CD4-positive, alpha-beta T cell treated with Interleukin-17A for 1 hour (primary cell): Measurements from ENCODE around the gene DPP10.
"Not testable (repeated sequence)": the region's sequence is repeated elsewhere in the genome, so short reads cannot be mapped to it uniquely, and the experiment has no call there.

ENCODE experiments used
- DNase-seq: peaks from one replicate; pipeline ENCODE4 v3.0.0-alpha.2; 2020

The DPP10 gene

GRCh38 chr2:114843963-114844362 lies 401.5 kb downstream of the DPP10 start:
- DNase-seq, result no peak

DNA sequence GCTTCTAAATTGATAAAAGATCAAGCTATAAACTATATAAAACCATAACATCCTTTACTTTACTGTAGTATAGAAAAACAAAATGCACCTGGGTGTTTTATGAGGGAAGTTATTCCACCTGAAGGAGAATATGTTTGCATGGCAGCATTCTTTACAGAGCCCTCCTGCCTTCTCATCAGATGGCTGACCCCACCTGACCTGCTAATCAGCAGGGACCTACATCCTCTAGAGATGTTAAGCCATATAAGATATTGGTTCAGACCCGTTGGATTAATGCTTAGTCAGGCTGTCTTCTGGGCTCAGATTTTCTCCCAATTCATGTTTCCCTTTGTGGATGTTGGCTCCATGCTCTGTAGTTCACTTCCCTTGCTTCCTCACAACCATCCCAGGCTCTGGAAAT lies 414.8 kb downstream of the DPP10 start:
- no peak for DNase-seq

DNA sequence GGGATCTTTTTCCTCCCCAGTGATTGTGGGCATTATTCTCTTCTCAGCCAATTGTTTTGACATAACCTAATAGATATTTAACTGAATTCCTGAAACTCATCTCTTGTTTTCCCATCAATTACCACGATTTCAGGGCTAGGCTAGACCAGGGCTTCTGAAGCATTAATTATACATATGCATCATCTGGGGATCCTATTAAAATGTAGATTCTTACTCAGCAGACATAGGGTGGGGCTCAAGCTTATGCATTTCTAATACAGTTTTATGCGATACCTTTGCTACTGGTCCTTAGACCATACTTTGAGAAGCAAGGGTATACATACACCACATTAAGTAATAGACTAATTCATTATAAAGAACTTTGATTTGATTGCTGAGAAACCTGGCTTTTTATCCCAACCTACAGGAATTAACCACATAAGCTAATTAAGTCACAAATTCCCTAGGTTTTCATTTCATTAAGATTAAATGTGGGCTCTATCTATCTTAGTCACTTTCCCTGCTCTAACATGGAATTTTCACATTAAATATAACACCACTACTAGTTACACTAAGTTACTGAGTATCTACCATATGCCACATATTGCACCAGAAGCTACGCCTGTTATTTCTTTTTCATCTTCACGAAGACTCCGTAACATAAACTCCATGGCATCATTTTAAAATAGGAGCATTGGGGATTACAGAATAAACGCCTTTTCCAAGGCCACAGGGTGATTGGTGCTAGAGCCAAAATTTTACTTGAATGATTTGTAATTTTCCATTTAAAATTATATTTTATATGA lies 417.5 kb downstream of the DPP10 start:
- no peak for DNase-seq

- DNase-seq, result no peak
Observed at GRCh38 chr2:114862243-114862642, 419.8 kb downstream of the DPP10 start.

GRCh38 chr2:114864901-114865300 lies 422.5 kb downstream of the DPP10 start:
- DNase-seq, result no peak

DNA sequence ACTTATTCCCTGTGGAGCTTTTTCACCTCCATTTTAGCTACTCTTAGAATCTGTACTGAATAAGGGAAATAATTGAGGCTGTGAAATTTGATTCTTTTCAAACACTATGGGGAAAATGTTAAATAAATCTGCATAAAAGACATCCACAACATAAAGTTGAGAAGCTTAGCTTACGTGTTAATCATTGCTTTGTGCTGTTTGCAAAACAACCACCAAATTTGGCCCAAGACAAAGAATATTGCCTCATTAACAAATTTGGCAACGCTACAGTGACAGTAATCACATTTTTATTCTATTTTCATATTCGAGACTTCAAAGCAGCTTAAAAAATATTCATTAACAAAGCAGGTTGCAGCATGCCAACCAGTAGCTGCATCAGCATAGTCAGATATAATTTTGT lies 437.6 kb downstream of the DPP10 start:
- no peak for DNase-seq

DNA sequence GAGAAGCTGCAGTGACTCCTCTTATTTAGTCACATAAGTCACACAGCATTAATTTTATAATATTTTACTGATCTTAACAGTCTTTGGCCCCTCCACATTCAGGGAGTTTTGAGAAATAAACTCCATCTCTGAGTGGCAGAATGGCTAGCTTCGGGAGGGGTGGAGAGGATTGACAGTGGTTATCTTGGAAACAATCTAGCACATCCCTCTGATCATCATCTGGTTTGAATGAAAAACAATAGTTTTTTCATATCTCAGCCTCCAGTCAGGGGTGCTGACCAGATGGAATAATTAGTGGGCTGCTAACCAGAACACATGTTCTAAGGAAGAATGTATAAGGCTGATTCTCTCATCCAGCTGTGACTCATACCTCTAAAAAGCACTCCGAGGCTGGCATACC lies 477.5 kb downstream of the DPP10 start:
- DNase-seq, result no peak

GRCh38 chr2:114922076-114922475 lies 479.6 kb downstream of the DPP10 start:
- no peak for DNase-seq

DNA sequence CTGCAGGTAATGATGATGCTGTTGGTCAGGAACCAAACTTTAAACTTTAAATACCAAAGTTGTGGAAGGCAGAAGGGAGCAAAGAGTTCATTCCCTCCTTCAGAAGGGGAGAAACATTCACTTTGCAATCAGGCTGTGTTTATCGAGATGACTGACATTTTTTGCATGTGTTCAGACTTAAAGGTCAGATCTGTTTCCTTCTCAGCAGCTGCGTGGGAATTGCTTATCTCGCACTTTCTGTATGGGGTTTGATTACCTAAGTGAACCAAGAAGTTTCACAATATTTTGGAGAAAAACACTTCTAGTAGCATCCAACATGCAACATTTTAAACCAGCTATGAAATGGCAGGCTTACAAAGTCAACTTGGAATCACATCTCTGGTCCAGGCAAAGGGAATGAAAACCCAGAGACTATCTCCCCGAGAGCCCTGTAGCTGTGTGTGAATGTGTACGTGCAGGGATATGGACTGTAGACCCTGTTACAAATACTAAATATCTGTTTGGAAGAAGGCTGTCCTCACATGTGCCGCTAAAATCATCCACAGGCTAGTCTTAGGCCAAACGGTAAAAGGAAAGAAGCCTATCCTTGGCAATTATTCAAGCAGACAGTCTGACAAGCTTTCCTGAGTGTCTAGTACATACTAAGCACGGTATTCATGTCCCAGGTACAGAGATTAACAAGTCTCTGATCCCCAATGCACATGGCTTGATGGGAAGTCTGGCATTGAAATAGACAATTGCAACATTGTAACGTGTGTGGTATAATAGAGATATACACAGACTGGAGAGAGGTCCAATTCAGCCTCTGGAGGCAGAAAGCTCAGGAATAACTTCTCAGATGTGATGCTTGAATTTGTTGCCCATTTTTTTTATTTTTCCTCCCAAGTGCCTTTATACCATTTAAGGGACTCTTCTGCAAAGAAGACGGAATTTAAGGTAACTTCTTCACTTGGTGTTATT lies 483.1 kb downstream of the DPP10 start:
- no peak for DNase-seq

DNA sequence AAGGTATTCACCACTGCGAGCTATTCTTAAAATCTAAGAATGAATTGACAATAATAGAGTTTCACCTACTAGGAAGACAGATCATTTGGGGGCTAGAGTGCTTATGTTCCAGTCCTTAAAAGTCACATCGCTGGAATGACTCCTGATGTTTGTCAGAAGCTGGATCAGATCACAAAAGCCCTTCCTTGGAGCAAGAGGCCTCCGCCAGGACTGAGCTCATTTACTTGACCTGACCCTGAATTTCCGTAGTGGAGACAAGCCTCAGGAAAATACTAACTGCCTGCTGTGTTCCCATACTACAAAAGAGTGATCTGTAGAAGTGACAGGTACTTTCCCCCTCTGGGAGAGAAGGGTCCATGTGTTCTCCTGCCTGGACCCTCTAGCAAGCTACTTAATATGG lies 483.9 kb downstream of the DPP10 start:
- no peak for DNase-seq

DNA sequence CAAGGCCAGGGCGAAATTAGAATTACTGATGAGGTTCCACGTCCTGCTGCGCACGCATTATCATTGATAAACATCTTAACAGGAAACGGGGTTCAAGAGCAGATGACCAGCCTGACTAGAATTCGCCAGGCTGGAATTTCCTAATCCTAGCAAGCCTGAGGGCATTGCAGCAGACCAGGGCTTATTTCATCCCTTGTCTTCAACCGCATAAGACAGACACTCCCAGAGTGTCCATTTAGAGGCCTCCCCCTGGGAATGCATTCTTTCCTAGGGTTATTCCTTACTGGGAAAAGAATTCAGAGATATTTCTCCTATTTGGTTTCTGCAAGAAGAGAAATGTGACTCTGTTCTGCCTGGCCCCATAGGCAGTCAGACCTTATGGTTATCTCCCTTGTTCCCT lies 486.8 kb downstream of the DPP10 start:
- DNase-seq, result no peak

- DNase-seq, result no peak
Observed at GRCh38 chr2:114933671-114934241, 491.3 kb downstream of the DPP10 start.

DNA sequence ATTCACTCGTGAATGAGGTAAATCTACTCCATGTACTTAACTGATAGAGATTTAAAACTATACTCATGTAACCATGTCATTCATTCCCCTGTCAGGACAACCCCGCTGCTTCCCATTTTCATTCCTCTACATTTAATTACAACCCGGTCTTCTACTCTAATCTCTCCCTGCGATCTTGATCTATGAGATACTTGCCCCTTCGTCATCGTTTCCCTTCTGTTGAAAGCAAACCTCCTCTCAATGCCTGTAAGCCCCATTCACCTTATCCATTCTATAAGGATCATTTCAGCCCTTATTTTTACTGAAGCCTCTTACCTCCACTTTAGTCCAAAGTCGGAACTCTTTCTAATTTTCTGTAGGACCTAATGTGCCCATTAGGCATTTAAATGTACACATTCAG lies 492.6 kb downstream of the DPP10 start:
- DNase-seq, result no peak

- DNase-seq, result no peak
Observed at GRCh38 chr2:114937366-114937930, 495.0 kb downstream of the DPP10 start.

DNA sequence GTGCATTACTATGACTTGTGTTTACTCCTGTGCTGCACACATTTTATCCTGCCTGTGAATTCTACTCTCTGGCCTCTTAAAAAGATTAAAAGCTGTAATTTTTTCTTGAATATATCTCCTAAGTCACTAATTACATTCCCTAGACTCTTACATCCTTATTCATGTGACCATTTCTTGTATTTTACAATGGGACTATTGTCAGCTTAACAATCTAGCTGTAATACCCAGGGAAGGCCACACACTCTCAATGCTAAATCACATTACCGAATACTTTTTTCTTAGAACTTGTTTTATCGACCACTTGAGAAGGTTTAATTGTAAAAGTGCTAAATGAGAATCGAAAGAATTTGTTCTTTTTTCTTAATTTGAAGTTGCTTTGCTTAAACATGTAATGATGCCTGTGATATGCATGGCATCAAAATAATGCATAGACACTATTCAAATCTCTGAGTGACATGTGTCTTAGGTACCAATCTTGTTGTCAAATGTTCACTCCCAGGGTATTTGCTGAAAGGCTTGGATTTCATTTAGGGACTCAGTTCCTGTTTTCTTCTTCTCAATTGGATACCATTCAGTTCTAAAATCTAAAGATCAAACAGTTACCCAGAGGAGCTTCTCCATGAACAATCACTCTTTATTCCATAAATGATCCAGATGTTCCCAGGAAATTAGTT lies 498.5 kb downstream of the DPP10 start:
- DNase-seq, result no peak

- no peak for DNase-seq
Observed at GRCh38 chr2:114949228-114949804, 506.9 kb downstream of the DPP10 start.

DNA sequence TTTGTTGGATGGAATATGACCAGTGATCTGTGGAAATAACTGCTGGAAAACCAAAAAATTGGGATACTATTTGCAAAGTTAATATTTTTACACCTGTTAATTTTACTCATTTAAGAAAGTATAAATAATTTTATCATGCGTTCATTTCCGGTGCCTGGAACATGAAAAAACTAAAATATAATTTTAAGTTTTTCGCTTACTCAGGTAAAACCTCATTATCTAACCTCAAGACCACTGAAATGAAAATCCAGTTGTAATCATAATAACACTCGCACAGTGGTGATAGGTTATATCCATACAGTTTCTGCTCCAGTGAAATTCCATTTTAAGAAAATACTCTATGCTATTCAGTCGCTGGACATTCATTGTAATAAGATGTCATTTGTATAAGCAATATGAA lies 517.9 kb downstream of the DPP10 start:
- no peak for DNase-seq

DNA sequence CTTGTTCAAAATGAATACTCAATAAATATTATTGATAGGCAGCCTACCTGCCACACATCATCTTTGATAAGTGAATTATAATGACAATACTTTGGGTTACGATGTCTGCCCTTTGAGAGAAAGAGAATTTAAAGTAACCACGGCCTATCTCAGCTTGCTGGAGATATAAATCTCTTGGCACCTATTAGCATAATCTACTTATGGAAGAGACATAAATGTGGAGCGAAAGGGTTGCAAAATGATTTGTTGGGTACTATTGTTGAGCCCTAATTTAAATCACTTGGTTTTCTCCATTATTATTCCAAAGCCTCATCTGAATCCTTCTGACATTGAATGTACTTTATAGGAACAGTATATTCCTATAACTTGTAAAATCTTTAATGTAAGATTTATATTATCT lies 520.1 kb downstream of the DPP10 start:
- DNase-seq, result no peak

GRCh38 chr2:114968748-114969400 lies 526.4 kb downstream of the DPP10 start:
- DNase-seq, result no peak

DNA sequence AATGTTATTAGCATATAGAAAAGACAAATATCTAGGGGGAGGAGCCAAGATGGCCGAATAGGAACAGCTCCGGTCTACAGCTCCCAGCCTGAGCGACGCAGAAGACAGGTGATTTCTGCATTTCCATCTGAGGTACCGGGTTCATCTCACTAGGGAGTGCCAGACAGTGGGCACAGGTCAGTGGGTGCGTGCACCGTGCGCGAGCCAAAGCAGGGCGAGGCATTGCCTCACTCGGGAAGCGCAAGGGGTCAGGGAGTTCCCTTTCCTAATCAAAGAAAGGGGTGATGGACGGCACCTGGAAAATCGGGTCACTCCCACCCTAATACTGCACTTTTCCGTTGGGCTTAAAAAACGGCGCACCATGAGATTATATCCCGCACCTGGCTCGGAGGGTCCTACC lies 561.9 kb downstream of the DPP10 start:
- DNase-seq, result not testable (repeated sequence)

DNA sequence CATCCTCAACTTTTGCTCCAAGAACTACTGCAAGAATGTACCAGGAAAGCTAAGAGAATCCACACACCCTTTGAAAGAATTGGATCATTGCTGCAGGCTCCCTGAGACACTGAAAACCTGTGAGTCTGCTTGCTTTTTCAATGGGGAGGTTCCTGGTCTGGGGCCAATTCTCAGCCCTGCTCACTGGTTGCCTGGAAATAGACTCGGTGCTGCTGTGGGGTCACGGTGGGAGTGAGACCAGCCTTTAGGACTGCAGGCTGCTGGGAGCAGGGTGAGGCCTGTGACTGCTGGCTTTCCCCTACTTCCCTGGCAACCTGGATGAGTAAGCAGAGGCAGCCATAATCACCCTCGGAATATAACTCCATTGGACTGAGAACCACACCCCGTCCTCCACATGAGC lies 569.3 kb downstream of the DPP10 start:
- DNase-seq, result no peak

- DNase-seq, result not testable (repeated sequence)
Observed at GRCh38 chr2:115022013-115022412, 579.6 kb downstream of the DPP10 start.
